ENCODE results near the gene COL3A1.

COL3A1 gene

GRCh38 chr2:189014449-189015138 lies 40.4 kb downstream of the COL3A1 start:
- H3K27ac ChIP-seq (ENCODE audit: low read depth in 2 of 2, low read length in 2 of 2) = peak overlapping the region; percentile 2 to 37
- no peak overlapping the region for H3K4me3 ChIP-seq (ENCODE audit: low read length in 2 of 2)
- H3K9ac ChIP-seq (ENCODE audit: low read depth in 1 of 2, low read length in 2 of 2) = no peak overlapping the region
- no peaks in the 10 kb centered on the region for H3K9me3 ChIP-seq (ENCODE audit: control insufficient read depth in 2 of 2, low read length in 2 of 2)
- H3K4me1 ChIP-seq (ENCODE audit: control insufficient read depth in 2 of 2, insufficient read depth in 2 of 2, low read length in 2 of 2) = no peaks in the 10 kb centered on the region
- no peaks in the 10 kb centered on the region for H3K27me3 ChIP-seq (ENCODE audit: control insufficient read depth in 2 of 2, insufficient read depth in 2 of 2, low read length in 2 of 2)
- peaks cover 0 to 2% of the 10 kb centered on the region in 2 donors for H3K36me3 ChIP-seq (ENCODE audit: control insufficient read depth in 2 of 2, insufficient read depth in 2 of 2, low read length in 2 of 2)

- peaks cover 0 to 2% of the 10 kb centered on the region in 2 donors for H3K36me3 ChIP-seq (ENCODE audit: control insufficient read depth in 2 of 2, insufficient read depth in 2 of 2, low read length in 2 of 2)
- no peaks in the 10 kb centered on the region for H3K4me1 ChIP-seq (ENCODE audit: control insufficient read depth in 2 of 2, insufficient read depth in 2 of 2, low read length in 2 of 2)
- H3K9me3 ChIP-seq (ENCODE audit: control insufficient read depth in 2 of 2, low read length in 2 of 2) = no peaks in the 10 kb centered on the region
- no peaks in the 10 kb centered on the region for H3K27me3 ChIP-seq (ENCODE audit: control insufficient read depth in 2 of 2, insufficient read depth in 2 of 2, low read length in 2 of 2)
- no peak overlapping the region for H3K9ac ChIP-seq (ENCODE audit: low read depth in 1 of 2, low read length in 2 of 2)
- H3K4me3 ChIP-seq (ENCODE audit: low read length in 2 of 2) = no peak overlapping the region
- no peak overlapping the region for H3K27ac ChIP-seq (ENCODE audit: low read depth in 2 of 2, low read length in 2 of 2)
Observed at GRCh38 chr2:189015359-189015758, 41.2 kb downstream of the COL3A1 start.

- H3K9me3 ChIP-seq (ENCODE audit: control insufficient read depth in 2 of 2, low read length in 2 of 2) = no peaks in the 10 kb centered on the region
- no peak overlapping the region for H3K9ac ChIP-seq (ENCODE audit: low read depth in 1 of 2, low read length in 2 of 2)
- H3K4me3 ChIP-seq (ENCODE audit: low read length in 2 of 2) = no peak overlapping the region
- H3K4me1 ChIP-seq (ENCODE audit: control insufficient read depth in 2 of 2, insufficient read depth in 2 of 2, low read length in 2 of 2) = no peaks in the 10 kb centered on the region
- H3K27me3 ChIP-seq (ENCODE audit: control insufficient read depth in 2 of 2, insufficient read depth in 2 of 2, low read length in 2 of 2) = no peaks in the 10 kb centered on the region
- H3K27ac ChIP-seq (ENCODE audit: low read depth in 2 of 2, low read length in 2 of 2) = no peak overlapping the region
- H3K36me3 ChIP-seq (ENCODE audit: control insufficient read depth in 2 of 2, insufficient read depth in 2 of 2, low read length in 2 of 2) = no peaks in the 10 kb centered on the region
Observed at GRCh38 chr2:189016311-189016861, 42.2 kb downstream of the COL3A1 start.

GRCh38 chr2:189018631-189019030 lies 44.5 kb downstream of the COL3A1 start:
- H3K27me3 ChIP-seq (ENCODE audit: control insufficient read depth in 2 of 2, insufficient read depth in 2 of 2, low read length in 2 of 2) = no peaks in the 10 kb centered on the region

GRCh38 chr2:189020179-189020578 lies 46.0 kb downstream of the COL3A1 start:
- Histone ChIP-seq H3K4me3 (ENCODE audit: low read length in 2 of 2) (no peak overlapping the region), H3K27ac (ENCODE audit: low read depth in 2 of 2, low read length in 2 of 2) (no peak overlapping the region), H3K36me3 (ENCODE audit: control insufficient read depth in 2 of 2, insufficient read depth in 2 of 2, low read length in 2 of 2) (no peaks in the 10 kb centered on the region), H3K4me1 (ENCODE audit: control insufficient read depth in 2 of 2, insufficient read depth in 2 of 2, low read length in 2 of 2) (no peaks in the 10 kb centered on the region), H3K9ac (ENCODE audit: low read depth in 1 of 2, low read length in 2 of 2) (no peak overlapping the region), H3K9me3 (ENCODE audit: control insufficient read depth in 2 of 2, low read length in 2 of 2) (no peaks in the 10 kb centered on the region), H3K27me3 (ENCODE audit: control insufficient read depth in 2 of 2, insufficient read depth in 2 of 2, low read length in 2 of 2) (no peaks in the 10 kb centered on the region)

More at GRCh38 chr2:189018631-189019030, 44.5 kb downstream of the COL3A1 start:
- Histone ChIP-seq H3K4me3 (ENCODE audit: low read length in 2 of 2) (no peak overlapping the region), H3K9ac (ENCODE audit: low read depth in 1 of 2, low read length in 2 of 2) (no peak overlapping the region), H3K4me1 (ENCODE audit: control insufficient read depth in 2 of 2, insufficient read depth in 2 of 2, low read length in 2 of 2) (no peaks in the 10 kb centered on the region), H3K36me3 (ENCODE audit: control insufficient read depth in 2 of 2, insufficient read depth in 2 of 2, low read length in 2 of 2) (no peaks in the 10 kb centered on the region), H3K9me3 (ENCODE audit: control insufficient read depth in 2 of 2, low read length in 2 of 2) (no peaks in the 10 kb centered on the region), H3K27ac (ENCODE audit: low read depth in 2 of 2, low read length in 2 of 2) (no peak overlapping the region)

- Histone ChIP-seq H3K27me3 (ENCODE audit: control insufficient read depth in 2 of 2, insufficient read depth in 2 of 2, low read length in 2 of 2) (no peaks in the 10 kb centered on the region), H3K9ac (ENCODE audit: low read depth in 1 of 2, low read length in 2 of 2) (no peak overlapping the region), H3K9me3 (ENCODE audit: control insufficient read depth in 2 of 2, low read length in 2 of 2) (no peaks in the 10 kb centered on the region), H3K4me1 (ENCODE audit: control insufficient read depth in 2 of 2, insufficient read depth in 2 of 2, low read length in 2 of 2) (no peaks in the 10 kb centered on the region), H3K27ac (ENCODE audit: low read depth in 2 of 2, low read length in 2 of 2) (peak overlapping the region in 1 of 2 donors; percentile 42), H3K36me3 (ENCODE audit: control insufficient read depth in 2 of 2, insufficient read depth in 2 of 2, low read length in 2 of 2) (no peaks in the 10 kb centered on the region), H3K4me3 (ENCODE audit: low read length in 2 of 2) (no peak overlapping the region)
Observed at GRCh38 chr2:189022053-189022481, 47.9 kb downstream of the COL3A1 start.

- no peak overlapping the region for H3K9ac ChIP-seq (ENCODE audit: low read depth in 1 of 2, low read length in 2 of 2)
- no peak overlapping the region for H3K4me3 ChIP-seq (ENCODE audit: low read length in 2 of 2)
- no peaks in the 10 kb centered on the region for H3K9me3 ChIP-seq (ENCODE audit: control insufficient read depth in 2 of 2, low read length in 2 of 2)
- no peaks in the 10 kb centered on the region for H3K4me1 ChIP-seq (ENCODE audit: control insufficient read depth in 2 of 2, insufficient read depth in 2 of 2, low read length in 2 of 2)
- no peaks in the 10 kb centered on the region for H3K27me3 ChIP-seq (ENCODE audit: control insufficient read depth in 2 of 2, insufficient read depth in 2 of 2, low read length in 2 of 2)
- peak overlapping the region in 1 of 2 donors; percentile 42 for H3K27ac ChIP-seq (ENCODE audit: low read depth in 2 of 2, low read length in 2 of 2)
- no peaks in the 10 kb centered on the region for H3K36me3 ChIP-seq (ENCODE audit: control insufficient read depth in 2 of 2, insufficient read depth in 2 of 2, low read length in 2 of 2)
Observed at GRCh38 chr2:189022492-189022891, 48.3 kb downstream of the COL3A1 start.

GRCh38 chr2:189024901-189025618 lies 50.9 kb downstream of the COL3A1 start:
- no peaks in the 10 kb centered on the region for H3K27me3 ChIP-seq (ENCODE audit: control insufficient read depth in 2 of 2, insufficient read depth in 2 of 2, low read length in 2 of 2)
- H3K36me3 ChIP-seq (ENCODE audit: control insufficient read depth in 2 of 2, insufficient read depth in 2 of 2, low read length in 2 of 2) = no peaks in the 10 kb centered on the region
- H3K9ac ChIP-seq (ENCODE audit: low read depth in 1 of 2, low read length in 2 of 2) = no peak overlapping the region
- H3K4me3 ChIP-seq (ENCODE audit: low read length in 2 of 2) = no peak overlapping the region
- H3K9me3 ChIP-seq (ENCODE audit: control insufficient read depth in 2 of 2, low read length in 2 of 2) = no peaks in the 10 kb centered on the region
- no peaks in the 10 kb centered on the region for H3K4me1 ChIP-seq (ENCODE audit: control insufficient read depth in 2 of 2, insufficient read depth in 2 of 2, low read length in 2 of 2)
- no peak overlapping the region for H3K27ac ChIP-seq (ENCODE audit: low read depth in 2 of 2, low read length in 2 of 2)

- no peaks in the 10 kb centered on the region for H3K4me1 ChIP-seq (ENCODE audit: control insufficient read depth in 2 of 2, insufficient read depth in 2 of 2, low read length in 2 of 2)
- no peak overlapping the region for H3K4me3 ChIP-seq (ENCODE audit: low read length in 2 of 2)
- no peaks in the 10 kb centered on the region for H3K9me3 ChIP-seq (ENCODE audit: control insufficient read depth in 2 of 2, low read length in 2 of 2)
- no peaks in the 10 kb centered on the region for H3K27me3 ChIP-seq (ENCODE audit: control insufficient read depth in 2 of 2, insufficient read depth in 2 of 2, low read length in 2 of 2)
- no peak overlapping the region for H3K27ac ChIP-seq (ENCODE audit: low read depth in 2 of 2, low read length in 2 of 2)
- peaks cover 0 to 9% of the 10 kb centered on the region in 2 donors for H3K36me3 ChIP-seq (ENCODE audit: control insufficient read depth in 2 of 2, insufficient read depth in 2 of 2, low read length in 2 of 2)
- no peak overlapping the region for H3K9ac ChIP-seq (ENCODE audit: low read depth in 1 of 2, low read length in 2 of 2)
Observed at GRCh38 chr2:189037518-189037917, 63.3 kb downstream of the COL3A1 start.

GRCh38 chr2:189045836-189046235 lies 71.7 kb downstream of the COL3A1 start:
- H3K36me3 ChIP-seq (ENCODE audit: control insufficient read depth in 2 of 2, insufficient read depth in 2 of 2, low read length in 2 of 2) = peaks cover 0 to 3% of the 10 kb centered on the region in 2 donors
- H3K9me3 ChIP-seq (ENCODE audit: control insufficient read depth in 2 of 2, low read length in 2 of 2) = no peaks in the 10 kb centered on the region
- H3K9ac ChIP-seq (ENCODE audit: low read depth in 1 of 2, low read length in 2 of 2) = no peak overlapping the region
- H3K27ac ChIP-seq (ENCODE audit: low read depth in 2 of 2, low read length in 2 of 2) = no peak overlapping the region
- no peak overlapping the region for H3K4me3 ChIP-seq (ENCODE audit: low read length in 2 of 2)
- H3K4me1 ChIP-seq (ENCODE audit: control insufficient read depth in 2 of 2, insufficient read depth in 2 of 2, low read length in 2 of 2) = no peaks in the 10 kb centered on the region
- H3K27me3 ChIP-seq (ENCODE audit: control insufficient read depth in 2 of 2, insufficient read depth in 2 of 2, low read length in 2 of 2) = no peaks in the 10 kb centered on the region

Data from mucosa of rectum (tissue), 2 donors.